Keratinocyte (primary cell): Measurements from ENCODE around the gene OR56B1. TPM values are rescaled to one million over a fixed set of nuclear protein-coding genes. Genes with fewer than 3 reads are reported as not detected.

Source experiments
- DNase-seq: peaks from one replicate; pipeline ENCODE4 v3.0.0-alpha.2; 2011; ENCODE audit warnings: low read depth, missing footprints, low spot score
- FAIRE-seq: peaks from 2 replicates; lab custom pipeline; 2011; peaks lifted over from hg19 to GRCh38; lab: Jason Lieb, UNC
- H2AFZ ChIP-seq: 2 replicates; pipeline ENCODE4 v1.6.0; 2012; ENCODE audit warnings: low read length, control low read depth, inconsistent platforms; ENCODE audit not compliant: control insufficient read depth
- H3K27ac ChIP-seq: 2 replicates; pipeline ENCODE4 v1.5.1; 2011; ENCODE audit warnings: low read length; ENCODE audit not compliant: control insufficient read depth, insufficient read depth
- H3K27me3 ChIP-seq: 3 replicates; pipeline ENCODE4 v1.6.0; 2011; ENCODE audit warnings: low read length; ENCODE audit not compliant: control insufficient read depth, insufficient read depth; ENCODE audit errors: extremely low read depth
- H3K36me3 ChIP-seq, 2 experiments: 2 replicates in 1 of 2; 3 replicates in 1 of 2; pipeline ENCODE4 v1.5.1; 2011; ENCODE audit warnings: low read length in 2 of 2, mild to moderate bottlenecking in 1 of 2; ENCODE audit not compliant: control insufficient read depth in 2 of 2, insufficient read depth in 2 of 2; ENCODE audit errors: extremely low read depth in 1 of 2
- H3K4me1 ChIP-seq: 3 replicates; pipeline ENCODE4 v1.5.1; 2011; ENCODE audit warnings: low read length; ENCODE audit not compliant: control insufficient read depth, insufficient read depth; ENCODE audit errors: extremely low read depth
- H3K4me2 ChIP-seq: 3 replicates; pipeline ENCODE4 v1.6.0; 2011; ENCODE audit warnings: low read depth, low read length; ENCODE audit not compliant: control insufficient read depth, insufficient read depth; ENCODE audit errors: extremely low read depth
- H3K4me3 ChIP-seq, 3 experiments: fragments of 200-600 bp in 1 of 3; sonication (generic) in 1 of 3; 2 replicates in 2 of 3; 3 replicates in 1 of 3; pipeline ENCODE4 v1.5.1; 2011 to 2016; ENCODE audit warnings: low read length in 3 of 3, mild to moderate bottlenecking in 3 of 3, control low read depth in 2 of 3, inconsistent platforms in 1 of 3, low read depth in 1 of 3, mixed read lengths in 1 of 3, mixed run types in 1 of 3, moderate library complexity in 1 of 3; ENCODE audit not compliant: control insufficient read depth in 2 of 3, insufficient read depth in 2 of 3; ENCODE audit errors: extremely low read depth in 1 of 3
- H3K79me2 ChIP-seq: 2 replicates; pipeline ENCODE4 v1.6.0; 2012; ENCODE audit warnings: low read length; ENCODE audit not compliant: control insufficient read depth, insufficient read depth
- H3K9ac ChIP-seq: 3 replicates; pipeline ENCODE4 v1.6.0; 2011; ENCODE audit warnings: low read length; ENCODE audit not compliant: control insufficient read depth, insufficient read depth; ENCODE audit errors: extremely low read depth
- H3K9me1 ChIP-seq: 3 replicates; pipeline ENCODE4 v1.6.0; 2011; ENCODE audit warnings: low read length; ENCODE audit not compliant: control insufficient read depth, insufficient read depth; ENCODE audit errors: extremely low read depth
- H3K9me3 ChIP-seq: 2 replicates; pipeline ENCODE4 v1.5.1; 2012; ENCODE audit warnings: low read depth, low read length; ENCODE audit not compliant: control insufficient read depth
- H4K20me1 ChIP-seq: 3 replicates; pipeline ENCODE4 v1.6.0; 2011; ENCODE audit warnings: low read length; ENCODE audit not compliant: control insufficient read depth, insufficient read depth; ENCODE audit errors: extremely low read depth
- EZH2 ChIP-seq: IDR thresholded peaks from one replicate; pipeline ENCODE4 v1.6.1; 2012; ENCODE audit warnings: inconsistent platforms, mild to moderate bottlenecking, low read length, moderate library complexity
- dilution Hi-C: fragments of 300-500 bp; cut with MboI; formaldehyde crosslinking; loops from one replicate; pipeline ENCODE4 v1.7.0; 2020; ENCODE audit warnings: low sequenced_read_pairs; ENCODE audit not compliant: extremely low pct_ligation_motif_present
- polyA plus RNA-seq, 5 experiments: library from polyadenylated mRNA; depleted of rRNA in 3 of 5; stranded (reverse) in 3 of 5; stranded (forward) in 1 of 5; unstranded in 1 of 5; fragments of >200 nt; gene quantifications; 1 replicate in 1 of 5; 2 replicates in 3 of 5; 3 replicates in 1 of 5; pipeline versions ENCODE4 v1.2.1 to v1.2.3, GENCODE V29; 2011 to 2012; ENCODE audit warnings: missing spikeins in 2 of 5, low read depth in 1 of 5, low replicate concordance in 1 of 5
- TF ChIP-seq, protein P1 (sequence below), 3 experiments: IDR thresholded peaks in 1 of 3; conservative IDR thresholded peaks in 1 of 3; optimal IDR thresholded peaks in 1 of 3; 2 replicates in 2 of 3; 3 replicates in 1 of 3; pipeline versions ENCODE3 to v1.5.1; 2011; ENCODE audit warnings: low read length in 3 of 3, mild to moderate bottlenecking in 3 of 3, moderate library complexity in 2 of 3, control low read depth in 1 of 3, inconsistent platforms in 1 of 3; ENCODE audit not compliant: insufficient read depth in 2 of 3; ENCODE audit errors: extremely low read depth in 1 of 3

The OR56B1 gene
- polyA plus RNA-seq, 1 donor (not counting 4 experiments of a cell fraction or from before 2014, with no cell fraction given) = not detected

DNA sequence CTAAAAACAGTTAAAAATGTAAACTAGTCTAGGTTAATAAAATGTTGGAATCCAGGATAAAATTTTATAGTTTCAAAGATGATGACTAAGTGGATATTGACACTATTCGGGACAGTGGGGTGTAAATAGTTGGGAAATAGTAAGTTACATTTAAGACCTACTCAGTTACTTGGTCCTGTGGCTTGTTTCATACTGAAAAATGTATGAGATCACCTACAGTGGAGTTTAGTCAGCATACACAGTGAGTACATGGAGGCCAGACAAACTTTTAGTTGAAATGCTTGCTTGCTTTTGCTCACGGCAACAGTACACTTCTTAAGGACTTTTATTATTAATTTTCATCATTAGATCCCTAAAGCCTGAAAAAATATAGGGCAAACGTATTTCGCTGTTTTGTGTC lies 30.6 kb upstream of the OR56B1 start:
- H3K9me1 ChIP-seq = no peaks in the 10 kb centered on the region
- DNase-seq (no peak), FAIRE-seq (no peak)
- no peak overlapping the region for H3K9ac ChIP-seq
- H3K4me2 ChIP-seq = no peak overlapping the region
- H2AFZ ChIP-seq = no peak overlapping the region
- H3K36me3 ChIP-seq = peaks cover 0 to 5% of the 10 kb centered on the region in 2 experiments
- H3K4me1 ChIP-seq = no peaks in the 10 kb centered on the region
- H4K20me1 ChIP-seq = no peaks in the 10 kb centered on the region
- H3K4me3 ChIP-seq = no peak overlapping the region
- H3K27me3 ChIP-seq = no peaks in the 10 kb centered on the region
- dilution Hi-C loops = no loop called here
- no peak for TF ChIP-seq EZH2
- TF ChIP-seq, protein P1, sequence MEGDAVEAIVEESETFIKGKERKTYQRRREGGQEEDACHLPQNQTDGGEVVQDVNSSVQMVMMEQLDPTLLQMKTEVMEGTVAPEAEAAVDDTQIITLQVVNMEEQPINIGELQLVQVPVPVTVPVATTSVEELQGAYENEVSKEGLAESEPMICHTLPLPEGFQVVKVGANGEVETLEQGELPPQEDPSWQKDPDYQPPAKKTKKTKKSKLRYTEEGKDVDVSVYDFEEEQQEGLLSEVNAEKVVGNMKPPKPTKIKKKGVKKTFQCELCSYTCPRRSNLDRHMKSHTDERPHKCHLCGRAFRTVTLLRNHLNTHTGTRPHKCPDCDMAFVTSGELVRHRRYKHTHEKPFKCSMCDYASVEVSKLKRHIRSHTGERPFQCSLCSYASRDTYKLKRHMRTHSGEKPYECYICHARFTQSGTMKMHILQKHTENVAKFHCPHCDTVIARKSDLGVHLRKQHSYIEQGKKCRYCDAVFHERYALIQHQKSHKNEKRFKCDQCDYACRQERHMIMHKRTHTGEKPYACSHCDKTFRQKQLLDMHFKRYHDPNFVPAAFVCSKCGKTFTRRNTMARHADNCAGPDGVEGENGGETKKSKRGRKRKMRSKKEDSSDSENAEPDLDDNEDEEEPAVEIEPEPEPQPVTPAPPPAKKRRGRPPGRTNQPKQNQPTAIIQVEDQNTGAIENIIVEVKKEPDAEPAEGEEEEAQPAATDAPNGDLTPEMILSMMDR (optimal IDR thresholded peaks at IDR 0.05 in 1 of 3, IDR thresholded peaks at IDR 0.05 in 1 of 3, conservative IDR thresholded peaks at IDR 0.05 in 1 of 3; ENCODE audit: extremely low read depth in 1 of 3, insufficient read depth in 2 of 3, low read length in 3 of 3) = no peak
- H3K79me2 ChIP-seq = no peaks in the 10 kb centered on the region
- H3K27ac ChIP-seq = no peak overlapping the region
- no peaks in the 10 kb centered on the region for H3K9me3 ChIP-seq

DNA sequence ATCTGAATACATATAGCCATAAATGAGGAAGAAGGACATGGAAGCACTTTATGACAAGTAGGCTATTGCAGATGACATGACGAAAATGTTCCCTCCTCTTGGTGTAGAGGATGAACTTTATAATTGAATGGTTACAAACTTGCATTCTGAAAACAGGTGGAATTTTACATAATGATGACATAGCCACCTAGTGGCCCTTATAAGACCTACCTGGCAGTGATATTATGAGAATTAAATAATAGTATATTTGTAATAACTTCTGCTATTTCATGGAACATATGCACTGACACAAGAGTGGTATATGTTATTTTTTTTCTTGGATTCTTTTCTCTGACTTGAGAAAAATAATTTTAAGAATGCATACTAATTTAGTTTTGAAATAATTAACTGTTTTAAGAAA lies 23.7 kb upstream of the OR56B1 start:
- no peak overlapping the region for H3K4me3 ChIP-seq
- H3K79me2 ChIP-seq = no peaks in the 10 kb centered on the region
- TF ChIP-seq, protein P1 (optimal IDR thresholded peaks at IDR 0.05 in 1 of 3, IDR thresholded peaks at IDR 0.05 in 1 of 3, conservative IDR thresholded peaks at IDR 0.05 in 1 of 3; ENCODE audit: extremely low read depth in 1 of 3, insufficient read depth in 2 of 3, low read length in 3 of 3) = peak in 2 of 3 experiments; percentile 37 to 48
- no peak for TF ChIP-seq EZH2
- H3K9me3 ChIP-seq = no peaks in the 10 kb centered on the region
- H3K36me3 ChIP-seq = peaks cover 0 to 5% of the 10 kb centered on the region in 2 experiments
- no peaks in the 10 kb centered on the region for H3K27me3 ChIP-seq
- H3K9ac ChIP-seq = no peak overlapping the region
- H3K4me2 ChIP-seq = no peak overlapping the region
- no peak overlapping the region for H2AFZ ChIP-seq
- dilution Hi-C loops = no loop called here
- no peak for FAIRE-seq
- no peaks in the 10 kb centered on the region for H4K20me1 ChIP-seq
- no peaks in the 10 kb centered on the region for H3K4me1 ChIP-seq
- H3K9me1 ChIP-seq = no peaks in the 10 kb centered on the region
- H3K27ac ChIP-seq = no peak overlapping the region
- no peak for DNase-seq
